NCI-H2107 treated with DMSO at 0.1 percent for 48 hours (cell line): ENCODE data around the gene NKD1.

Experiments used
- DNase-seq: peaks from one replicate; lab custom pipeline; 2025; ENCODE audit not compliant: unreplicated experiment; lab: John Stamatoyannopoulos, UW

NKD1 gene

DNA sequence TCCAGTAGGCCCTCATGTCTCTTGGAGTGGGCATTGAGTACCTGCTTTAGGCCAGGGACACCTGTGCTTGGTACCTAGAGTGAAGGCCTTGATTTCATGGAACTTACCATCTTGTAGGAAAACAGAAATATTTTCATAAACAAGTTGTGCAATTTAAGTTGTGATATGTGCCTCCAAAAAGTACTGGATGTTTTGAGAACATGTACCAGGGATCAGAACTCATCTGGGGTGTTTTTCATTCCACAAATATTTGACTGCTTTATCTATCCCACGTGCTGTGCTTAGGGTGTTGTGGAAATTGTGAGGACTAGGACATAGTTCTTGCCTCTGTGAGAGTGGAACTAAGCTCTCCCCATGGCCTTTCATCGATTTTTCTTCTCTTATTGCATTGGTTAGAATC, 8.8 kb downstream of the NKD1 start:
- no peak for DNase-seq

DNA sequence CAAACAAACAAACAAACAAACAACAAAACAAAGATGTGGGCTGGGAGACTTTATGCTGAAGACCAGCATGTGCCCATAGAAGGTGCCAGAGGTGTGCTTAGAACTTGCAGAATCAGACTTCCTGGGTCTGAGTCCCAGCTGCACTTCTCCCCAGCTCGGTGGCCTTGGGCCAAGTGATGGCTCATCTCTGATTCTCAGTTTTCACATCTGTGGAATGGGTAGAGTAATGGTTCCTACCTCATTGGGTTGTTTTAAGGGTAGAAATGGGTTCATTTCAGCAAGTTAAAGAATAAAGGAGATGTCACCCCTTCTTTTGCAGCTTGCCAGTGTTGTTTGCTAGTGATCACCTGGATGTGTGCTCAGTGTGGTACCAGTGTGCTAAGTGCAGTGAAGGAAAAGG, 10.7 kb downstream of the NKD1 start:
- DNase-seq: no peak

DNA sequence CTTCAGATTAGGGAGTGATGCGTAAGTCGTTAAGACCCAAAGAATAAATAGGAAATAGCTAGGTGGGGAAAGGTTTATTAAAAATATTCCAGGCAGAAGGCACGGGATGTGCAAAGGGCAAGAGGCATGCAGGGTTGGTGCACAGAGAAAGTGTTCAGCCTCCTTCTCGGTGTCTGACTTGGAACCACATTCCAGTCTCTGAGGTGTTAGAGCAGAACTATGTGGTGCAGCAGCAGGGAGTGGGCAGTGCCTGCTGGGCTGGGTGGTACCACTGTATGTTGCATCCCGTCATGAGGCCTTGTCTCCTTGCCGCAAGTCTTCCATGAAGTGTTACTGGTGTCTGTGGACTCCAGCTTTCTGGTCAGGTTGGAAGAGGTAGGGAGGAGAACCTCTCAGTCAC, 11.1 kb downstream of the NKD1 start:
- DNase-seq: no peak

DNA sequence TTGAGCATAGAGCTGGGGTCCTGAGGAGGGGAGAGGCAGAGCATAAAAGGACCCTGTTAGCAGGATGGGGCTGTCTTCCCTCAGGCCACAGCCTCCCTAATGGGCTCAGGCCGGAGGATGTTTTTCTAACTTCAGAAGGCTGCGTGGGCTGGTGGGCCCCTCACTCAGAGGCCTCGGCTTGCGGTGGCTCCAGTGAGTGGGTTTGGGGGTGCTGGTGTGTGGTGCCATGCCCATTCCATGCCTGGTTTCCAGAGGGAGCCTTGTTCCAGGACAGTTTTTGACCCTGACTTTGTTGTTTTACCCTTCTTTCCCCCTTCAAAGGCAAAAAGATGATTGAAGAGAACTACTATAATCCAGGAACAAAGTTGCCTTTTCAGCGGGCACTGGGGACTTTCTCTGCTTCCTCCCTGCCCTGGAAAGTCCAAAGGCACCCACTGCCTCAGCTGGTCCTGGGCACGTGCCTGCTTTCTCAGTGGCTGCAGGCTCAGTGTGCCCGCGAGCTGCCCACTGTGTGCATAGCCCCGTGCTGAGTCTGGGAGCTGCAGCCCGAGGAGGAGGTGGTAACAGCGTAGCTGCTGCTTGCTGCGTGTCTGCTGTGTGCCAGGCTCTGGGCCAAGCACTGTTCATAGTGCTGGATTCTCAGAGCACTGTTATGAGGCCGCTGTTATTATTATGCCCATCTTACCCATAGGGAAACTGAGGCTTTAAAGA, 11.8 kb downstream of the NKD1 start:
- no peak for DNase-seq

DNA sequence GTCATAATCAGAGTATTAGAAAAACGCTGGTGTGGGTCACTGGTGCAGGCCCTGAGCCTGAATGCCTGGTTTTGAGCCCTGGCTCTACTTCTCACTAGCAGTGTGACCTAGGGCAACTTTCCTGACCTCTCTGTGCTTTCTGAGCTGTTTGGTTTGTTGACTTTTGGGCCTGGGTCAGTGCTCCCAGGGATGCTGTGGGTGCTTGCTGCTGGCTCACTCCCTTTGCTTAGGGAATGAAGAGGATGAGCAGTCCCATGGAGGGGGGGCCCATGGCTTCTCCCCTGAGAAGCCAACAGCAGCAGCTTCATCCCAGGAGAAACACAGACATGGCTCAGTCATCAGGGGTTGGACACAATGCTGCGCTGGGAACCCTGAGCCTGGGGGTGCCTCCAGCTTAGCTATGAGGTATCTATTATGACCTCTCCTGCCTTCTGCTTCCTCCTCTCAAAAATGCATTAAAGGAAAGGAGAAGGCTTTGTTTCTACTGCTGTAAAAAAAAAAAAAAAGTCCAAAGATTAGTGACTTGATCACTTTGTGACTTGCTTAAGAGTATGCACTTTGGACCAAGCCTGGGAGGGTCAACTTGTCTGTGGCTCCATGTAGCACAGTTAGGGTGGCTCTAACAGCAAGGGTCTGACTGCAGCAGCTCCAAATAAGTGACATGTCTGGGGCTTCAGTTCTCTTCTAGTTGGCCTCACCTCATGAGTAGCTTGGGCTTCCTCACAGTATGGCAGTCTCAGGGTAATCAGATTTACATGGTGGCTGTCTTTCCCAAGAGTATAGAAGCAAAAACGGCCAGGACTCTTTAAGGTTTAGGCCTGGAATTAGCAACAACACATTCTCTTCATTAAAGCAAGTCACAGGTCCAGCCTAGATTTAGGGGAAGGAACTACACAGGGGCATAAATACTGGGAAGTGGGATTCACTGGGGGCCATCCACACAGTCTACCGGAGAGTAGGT, 13.0 kb downstream of the NKD1 start:
- DNase-seq: no peak

DNA sequence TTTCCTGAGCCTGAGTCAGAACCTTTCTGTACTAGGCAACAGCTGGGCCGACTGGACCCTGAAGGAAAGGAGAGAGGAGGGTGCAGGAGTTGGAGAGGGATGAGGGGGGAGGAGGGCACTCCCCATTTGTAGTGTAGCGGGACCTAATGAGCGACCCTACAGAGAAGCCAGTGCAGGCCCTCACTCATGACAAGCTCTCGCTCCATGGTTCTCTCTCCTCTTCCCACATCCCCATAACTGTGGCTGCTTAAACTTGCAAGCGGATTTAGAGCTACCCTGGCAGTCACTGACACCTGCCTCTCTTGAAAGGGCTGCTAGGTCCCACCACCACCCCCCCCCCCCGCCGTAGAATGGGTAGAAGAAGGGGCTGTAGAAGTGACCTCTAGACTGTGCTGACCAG, 14.5 kb downstream of the NKD1 start:
- DNase-seq: no peak

DNA sequence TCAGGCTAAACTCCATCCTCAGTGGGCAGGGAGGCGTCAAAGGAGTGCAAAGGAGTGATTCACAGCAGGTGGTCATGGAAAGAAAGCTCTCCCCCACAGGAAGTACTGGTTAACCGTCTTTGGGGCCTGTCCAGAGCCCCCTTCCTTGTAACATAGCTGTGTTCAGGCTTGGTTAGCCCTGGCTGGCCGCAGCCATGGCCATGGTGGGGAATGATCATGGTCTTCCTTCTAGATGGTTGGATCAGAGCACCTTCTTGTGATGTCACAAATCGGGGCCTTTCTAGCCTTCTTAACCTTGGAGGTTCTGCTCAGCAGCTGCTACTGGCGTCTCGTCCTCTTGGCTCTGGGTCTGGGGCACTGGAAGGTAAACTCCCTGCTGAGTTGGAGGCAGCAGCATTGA, 15.8 kb downstream of the NKD1 start:
- DNase-seq: no peak

DNA sequence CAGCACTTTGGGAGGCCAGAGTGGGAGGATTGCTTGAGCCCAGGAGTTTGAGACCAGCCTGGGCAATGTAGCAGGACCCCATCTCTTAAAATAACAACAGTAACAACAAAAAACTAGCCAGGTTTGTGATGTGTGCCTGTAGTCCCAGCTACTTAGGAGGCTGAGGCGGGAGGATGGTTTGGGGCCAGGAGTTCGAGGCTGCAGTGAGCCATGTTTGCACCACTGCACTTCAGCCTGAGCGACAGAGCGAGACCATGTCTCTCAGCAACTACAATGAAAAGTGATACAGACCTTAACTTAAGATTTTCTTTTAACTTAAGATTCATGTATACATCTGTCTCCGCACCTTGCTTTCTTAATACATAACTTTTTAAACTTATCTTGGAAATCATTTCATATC, 17.2 kb downstream of the NKD1 start:
- DNase-seq: no peak

DNA sequence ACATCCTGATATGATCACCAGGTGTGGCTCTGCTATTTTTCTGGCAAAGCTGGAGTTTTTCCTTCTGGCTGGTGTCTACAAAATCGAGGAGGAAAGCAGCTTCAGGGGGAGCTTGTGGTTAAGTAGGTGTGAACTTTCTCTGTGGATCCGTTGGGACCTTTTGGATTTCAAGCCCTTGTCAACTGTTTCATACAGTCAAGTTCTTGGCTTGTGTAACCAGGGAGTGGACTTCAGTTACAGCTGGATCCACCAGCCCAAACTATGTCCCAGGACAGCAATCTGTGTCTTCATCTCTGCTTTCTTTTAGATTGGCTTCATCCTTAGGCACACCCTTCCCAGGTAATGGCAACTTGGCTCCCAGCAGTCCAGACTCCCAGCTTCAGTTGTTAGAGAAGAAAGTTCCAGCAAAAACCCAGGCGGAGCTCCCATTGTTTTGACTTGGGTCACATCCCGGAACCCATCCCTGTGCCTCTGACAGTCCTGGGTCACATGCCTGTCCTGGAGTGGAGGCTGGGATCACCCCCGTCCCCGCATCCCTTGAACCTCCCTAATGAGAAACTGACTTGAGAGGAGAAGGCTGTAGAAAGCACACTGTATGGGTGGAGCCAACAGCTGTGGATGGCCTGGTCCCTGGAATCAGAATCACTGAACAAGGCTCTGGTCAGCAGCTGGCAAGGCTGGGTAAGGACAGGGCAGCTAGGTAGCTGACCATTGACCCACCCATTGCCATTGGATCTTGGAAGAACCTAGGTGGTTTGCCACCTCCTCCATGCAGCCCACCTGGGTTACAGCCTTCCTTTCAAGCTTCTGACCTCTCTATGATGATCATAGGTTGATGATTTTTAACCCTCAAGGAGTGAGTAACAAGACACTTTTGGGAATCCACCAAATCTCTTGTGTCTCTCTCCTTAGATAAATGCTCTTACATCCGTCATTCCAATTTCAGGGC, 18.1 kb downstream of the NKD1 start:
- DNase-seq: no peak

DNA sequence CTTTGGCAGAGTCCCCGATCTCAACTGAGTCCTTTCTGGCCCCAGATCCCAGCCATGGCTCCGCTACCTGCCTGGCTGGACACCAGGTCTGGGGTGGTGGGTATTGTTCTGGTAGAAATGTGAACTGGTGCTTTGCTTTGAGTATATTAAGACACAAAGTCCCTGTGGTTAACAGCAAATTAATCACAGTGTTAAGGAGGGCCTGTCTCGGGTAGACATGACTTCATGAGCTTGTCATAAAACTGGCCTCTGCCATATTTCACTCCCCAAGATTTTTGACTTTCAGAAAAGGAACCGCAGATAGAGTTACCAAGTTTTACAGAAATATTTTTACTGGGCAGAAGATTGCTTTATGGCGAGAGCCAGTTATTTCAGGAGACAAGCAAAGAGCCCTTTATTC, 19.5 kb downstream of the NKD1 start:
- DNase-seq: no peak

DNA sequence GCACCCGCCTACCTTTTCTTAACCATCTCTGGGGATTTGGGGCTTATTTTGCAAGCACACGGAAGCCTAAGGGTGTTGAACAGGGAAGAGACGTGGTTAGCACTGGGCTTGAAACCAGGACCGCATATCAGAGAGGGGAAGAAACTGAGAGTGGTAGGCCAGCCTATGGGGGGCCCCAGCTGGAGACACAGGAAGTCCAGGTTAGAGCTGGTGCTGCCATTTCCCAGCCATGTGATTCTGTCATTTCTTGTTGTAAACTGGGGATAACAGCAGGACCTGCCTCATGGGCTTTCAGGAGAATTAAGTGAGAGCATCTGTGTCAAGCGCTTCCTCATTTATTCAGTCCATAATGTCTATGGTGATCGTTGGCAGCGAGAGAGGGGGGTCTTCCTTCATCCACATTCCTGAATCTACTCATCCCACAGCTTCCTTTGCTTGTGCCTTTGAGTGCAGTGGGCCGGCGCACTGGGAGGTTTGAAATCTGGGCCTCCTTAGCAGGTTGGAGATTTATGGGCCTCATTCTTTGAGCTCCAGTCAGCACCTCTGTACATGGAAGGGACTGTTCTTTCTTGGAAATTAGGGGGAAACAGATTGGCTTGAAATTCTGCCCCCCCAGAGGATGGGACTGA, 20.1 kb downstream of the NKD1 start:
- DNase-seq: no peak

DNA sequence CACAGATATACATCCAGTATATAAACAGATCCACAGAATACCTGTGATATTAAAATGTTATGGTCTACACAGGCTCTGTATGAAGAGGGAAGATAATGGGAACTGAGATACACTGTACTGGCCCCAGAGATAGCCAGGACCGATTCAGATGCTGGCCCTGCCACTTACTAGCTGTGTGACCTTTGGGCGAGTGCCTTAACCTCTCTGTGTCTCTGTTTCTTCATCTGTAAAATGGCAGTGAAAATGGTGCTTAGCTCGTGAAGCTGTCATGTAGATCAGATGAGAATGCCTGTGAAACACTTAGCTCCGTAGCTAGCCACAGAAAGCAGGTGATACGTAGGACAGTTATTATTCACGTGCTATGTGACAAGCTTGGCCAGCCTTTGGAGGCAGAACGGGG, 22.2 kb downstream of the NKD1 start:
- no peak for DNase-seq

DNA sequence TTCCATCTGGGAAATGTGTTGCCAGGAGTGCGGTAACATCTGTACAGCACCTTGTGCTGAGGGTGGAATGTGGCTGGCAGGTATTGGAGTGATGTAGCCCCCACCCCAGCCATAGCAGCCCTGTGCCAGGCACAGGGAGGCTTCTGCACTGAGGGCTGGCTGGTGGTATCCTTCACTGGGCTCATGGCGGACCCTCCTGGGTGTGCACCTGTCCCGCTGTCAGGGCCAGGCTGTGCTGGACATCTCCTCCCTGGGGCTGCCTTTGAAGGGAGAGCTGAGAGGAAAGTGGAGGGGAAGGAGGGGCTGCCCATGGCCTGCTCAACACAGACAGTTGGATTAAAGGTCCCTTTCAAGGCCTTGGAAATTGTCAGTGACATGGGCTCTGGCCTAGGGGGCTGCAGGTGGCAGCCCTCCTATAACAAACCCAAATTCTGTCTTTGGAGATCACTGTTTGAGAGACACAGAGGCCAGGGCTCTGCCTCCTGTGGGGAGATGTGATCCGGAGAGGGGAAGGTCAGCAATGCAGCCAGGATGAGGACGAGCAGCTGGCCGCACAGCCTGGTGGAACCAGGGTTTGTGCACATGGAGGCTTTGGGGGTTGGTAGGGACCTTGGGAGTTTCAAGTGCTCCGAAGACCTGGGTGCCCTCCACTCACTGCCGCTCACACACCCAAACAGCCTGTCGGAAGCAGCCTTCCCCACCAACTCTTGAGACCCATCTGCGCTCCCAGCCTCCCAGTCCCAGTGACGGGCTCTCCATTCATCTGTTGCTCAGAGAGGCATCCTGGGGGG, 22.8 kb downstream of the NKD1 start:
- no peak for DNase-seq

DNA sequence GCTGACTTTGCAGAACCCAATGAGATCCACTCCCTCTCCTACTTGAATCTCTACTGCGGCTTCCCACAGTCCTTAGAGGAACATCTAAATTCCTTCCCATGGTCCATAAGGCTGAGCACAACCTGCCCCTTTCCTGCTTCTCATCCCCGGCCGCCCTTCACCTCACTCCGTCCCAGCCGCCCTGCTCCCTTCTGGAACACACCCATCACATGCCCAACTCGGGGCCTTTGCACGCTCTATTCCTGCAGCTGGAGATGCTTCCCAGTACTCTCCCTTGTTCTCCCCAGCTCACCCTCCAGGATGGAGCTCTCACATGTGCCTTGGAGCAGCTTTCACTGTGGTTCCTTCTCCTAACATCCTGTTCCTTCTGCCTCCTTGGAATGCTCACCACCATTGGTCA, 23.6 kb downstream of the NKD1 start:
- DNase-seq: no peak

DNA sequence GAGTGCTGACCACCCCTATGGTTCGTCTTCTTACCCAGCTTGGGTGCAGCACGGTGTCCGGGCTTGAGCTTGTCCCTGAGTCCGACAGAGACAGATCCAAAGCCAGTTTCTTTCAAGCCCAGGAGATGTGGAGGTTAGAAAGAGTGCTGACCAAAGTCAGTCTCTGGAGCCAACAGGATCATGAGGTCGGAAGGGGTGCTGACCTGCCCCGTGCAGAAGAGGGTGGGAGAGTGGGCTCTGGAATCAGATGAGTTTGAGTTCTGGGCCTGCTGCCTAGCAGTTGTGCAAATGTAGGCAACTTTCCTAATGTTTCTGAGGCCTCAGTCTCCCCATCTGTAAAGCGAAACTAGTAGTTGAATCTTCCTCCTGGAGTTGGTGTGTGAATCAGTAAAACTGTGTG, 24.5 kb downstream of the NKD1 start:
- DNase-seq: no peak

DNA sequence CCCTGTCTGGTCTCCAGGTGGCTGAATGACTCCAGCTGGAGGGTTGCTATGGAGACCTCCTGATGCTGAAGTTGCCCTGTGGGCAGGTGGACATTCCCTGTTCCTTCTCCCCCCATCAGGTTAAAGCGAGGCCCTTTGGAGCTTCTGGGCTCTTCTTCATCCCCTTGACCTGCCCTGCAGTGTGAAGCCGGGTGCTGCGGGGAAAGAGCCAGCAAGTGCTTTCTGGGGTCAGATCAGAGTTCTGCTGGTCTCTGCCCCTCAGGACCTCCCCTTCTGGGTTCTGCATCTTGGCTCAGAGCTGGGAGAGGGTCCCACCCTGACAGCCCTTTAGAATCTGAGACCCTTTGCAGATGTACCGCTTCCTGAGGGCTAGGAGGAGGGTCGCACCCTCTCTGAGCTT, 25.1 kb downstream of the NKD1 start:
- no peak for DNase-seq

DNA sequence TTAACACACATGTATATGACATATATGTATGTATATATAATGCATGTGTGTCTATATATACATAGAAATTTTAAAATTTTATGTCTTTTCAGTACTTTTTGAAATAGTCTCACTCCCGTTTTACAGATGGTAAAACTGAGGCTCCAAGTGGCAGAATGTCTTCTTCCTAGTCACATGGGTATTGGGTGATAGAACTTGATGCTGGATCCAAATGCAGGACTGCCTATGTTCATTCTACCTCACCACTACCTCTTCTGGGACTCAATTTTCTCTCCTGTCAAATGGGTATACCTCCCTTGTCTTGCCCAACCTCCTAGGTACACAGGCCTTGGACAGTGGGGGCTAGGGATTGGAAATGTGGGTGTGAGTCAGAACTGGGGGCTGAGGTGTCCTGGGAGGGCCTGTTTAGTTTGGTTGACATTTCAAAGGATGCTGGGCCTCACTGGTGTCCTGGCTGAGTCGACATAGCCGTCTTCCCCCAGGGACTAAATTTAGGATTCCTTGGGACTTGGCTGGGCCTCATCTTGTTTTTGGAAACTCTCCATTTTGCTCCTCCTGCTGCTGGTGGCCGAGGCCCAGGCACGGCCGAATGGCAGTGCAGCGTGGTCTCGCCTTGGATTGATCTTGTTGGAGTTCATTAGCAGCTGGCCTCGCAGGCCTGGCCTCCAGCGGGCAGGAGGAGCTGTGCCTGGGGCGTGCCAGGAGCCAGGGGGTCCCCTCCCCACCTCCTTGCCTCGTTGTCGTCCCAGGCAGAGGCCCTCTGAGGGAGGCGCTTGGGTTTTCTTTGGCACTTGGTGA, 25.9 kb downstream of the NKD1 start:
- no peak for DNase-seq

DNA sequence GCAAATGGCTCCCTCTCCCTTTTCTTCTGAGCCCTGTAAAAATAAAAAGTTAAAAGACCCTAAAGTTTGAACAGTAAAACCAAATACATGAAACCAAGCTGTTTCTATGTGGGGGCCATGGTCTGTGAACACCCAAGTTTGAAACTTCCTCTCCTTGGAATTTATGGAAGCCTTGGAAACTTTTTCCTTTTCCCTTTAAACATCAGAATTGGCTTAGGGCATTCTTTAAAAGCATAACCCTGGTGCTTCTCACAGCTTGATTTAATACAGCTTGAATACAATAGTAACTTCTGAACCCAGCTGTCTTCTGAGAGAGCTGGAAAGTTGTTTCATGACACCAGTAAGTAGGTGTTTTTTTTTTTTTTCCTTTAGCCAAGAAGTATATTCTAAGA, 26.5 kb downstream of the NKD1 start:
- DNase-seq: no peak

DNA sequence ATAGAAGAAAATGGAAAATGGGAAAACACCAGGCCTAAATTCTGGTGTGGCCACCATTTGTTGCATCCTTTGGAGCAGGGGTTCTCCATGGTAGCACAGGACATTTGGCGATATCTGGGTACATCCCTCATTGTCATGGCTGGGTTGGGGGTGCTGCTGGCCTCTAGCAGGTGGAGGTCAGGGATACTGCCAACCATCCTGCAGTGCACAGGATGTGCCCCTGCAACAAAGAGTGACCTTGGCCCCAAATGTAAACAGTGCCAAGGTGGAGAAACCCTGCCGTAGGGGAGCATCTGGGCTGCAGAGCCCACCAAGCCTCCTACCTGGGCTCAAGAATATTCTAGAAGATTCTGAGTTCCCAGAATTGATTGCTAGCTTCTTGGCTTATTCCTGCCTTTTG, 27.5 kb downstream of the NKD1 start:
- no peak for DNase-seq
